PC-9 (cell line): ENCODE measurements around the gene ZMYND19.

Source experiments
- EZH2 ChIP-seq: fragments of 200-600 bp; sonication (generic); IDR thresholded peaks from 2 replicates; pipeline ENCODE4 v1.8.0; 2017; ENCODE audit warnings: antibody characterized with exemption, low read depth
- TF ChIP-seq, protein P1 (sequence below): fragments of 200-600 bp; sonication (generic); conservative IDR thresholded peaks from 2 replicates; pipeline ENCODE4 v1.6.1; 2017; ENCODE audit warnings: mixed run types, antibody characterized with exemption, mild to moderate bottlenecking, moderate library complexity

DNA sequence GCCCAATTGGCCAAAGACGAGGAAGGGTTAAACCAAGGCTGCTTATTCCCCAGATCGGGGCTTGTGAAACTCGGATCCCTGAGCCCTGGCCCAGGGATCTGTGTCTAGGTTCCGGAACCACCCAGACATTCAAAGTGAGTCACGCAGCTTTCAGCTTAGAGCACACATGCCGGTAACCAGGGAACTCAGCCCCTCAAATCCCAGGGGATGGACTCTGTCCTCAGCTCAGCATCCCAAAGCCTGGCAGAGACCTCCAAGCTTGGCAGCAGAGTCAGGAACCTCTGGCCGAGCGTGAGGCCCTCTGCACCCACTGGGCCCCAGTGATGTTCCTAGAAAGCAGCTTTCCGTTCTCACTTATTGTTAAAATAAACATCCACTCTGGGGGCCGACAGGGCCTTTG is 45.2 kb downstream of the ZMYND19 start:
- TF ChIP-seq, protein P1, sequence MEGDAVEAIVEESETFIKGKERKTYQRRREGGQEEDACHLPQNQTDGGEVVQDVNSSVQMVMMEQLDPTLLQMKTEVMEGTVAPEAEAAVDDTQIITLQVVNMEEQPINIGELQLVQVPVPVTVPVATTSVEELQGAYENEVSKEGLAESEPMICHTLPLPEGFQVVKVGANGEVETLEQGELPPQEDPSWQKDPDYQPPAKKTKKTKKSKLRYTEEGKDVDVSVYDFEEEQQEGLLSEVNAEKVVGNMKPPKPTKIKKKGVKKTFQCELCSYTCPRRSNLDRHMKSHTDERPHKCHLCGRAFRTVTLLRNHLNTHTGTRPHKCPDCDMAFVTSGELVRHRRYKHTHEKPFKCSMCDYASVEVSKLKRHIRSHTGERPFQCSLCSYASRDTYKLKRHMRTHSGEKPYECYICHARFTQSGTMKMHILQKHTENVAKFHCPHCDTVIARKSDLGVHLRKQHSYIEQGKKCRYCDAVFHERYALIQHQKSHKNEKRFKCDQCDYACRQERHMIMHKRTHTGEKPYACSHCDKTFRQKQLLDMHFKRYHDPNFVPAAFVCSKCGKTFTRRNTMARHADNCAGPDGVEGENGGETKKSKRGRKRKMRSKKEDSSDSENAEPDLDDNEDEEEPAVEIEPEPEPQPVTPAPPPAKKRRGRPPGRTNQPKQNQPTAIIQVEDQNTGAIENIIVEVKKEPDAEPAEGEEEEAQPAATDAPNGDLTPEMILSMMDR = no peak
- no peak for TF ChIP-seq EZH2
